GM21367 (cell line): ENCODE results near the gene RAN.
A peak's percentile ranks its signal among the peaks of the same experiment; 100 is the strongest.
"Not testable (repeated sequence)": the region's sequence is repeated elsewhere in the genome, so short reads cannot be mapped to it uniquely, and the experiment has no call there.

Experiments
- ATAC-seq: cut with Tn5 transposase; IDR thresholded peaks from one replicate; pipeline ENCODE4 v1.9.1; 2021; ENCODE audit not compliant: unreplicated experiment

Gene RAN

DNA sequence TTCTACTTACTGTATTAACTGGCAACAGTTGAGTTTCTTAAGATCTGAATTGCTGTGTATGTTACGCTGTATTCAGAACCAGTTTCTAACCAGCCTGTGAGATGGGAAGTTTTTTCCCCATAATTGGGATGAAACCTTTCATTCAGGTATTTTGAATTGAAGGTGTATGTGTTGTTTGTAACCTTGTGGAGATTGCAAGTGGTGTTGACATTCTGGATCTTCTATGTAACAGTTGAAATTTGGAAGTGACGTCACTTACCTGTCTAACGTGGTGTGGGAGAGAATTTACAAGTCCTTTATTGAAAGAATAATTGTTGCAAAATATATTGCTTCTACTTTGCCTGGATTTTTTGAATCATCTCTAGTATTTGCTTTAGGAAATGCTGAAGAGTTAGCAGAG, 5.5 kb downstream of the RAN start:
- no peak for ATAC-seq

DNA sequence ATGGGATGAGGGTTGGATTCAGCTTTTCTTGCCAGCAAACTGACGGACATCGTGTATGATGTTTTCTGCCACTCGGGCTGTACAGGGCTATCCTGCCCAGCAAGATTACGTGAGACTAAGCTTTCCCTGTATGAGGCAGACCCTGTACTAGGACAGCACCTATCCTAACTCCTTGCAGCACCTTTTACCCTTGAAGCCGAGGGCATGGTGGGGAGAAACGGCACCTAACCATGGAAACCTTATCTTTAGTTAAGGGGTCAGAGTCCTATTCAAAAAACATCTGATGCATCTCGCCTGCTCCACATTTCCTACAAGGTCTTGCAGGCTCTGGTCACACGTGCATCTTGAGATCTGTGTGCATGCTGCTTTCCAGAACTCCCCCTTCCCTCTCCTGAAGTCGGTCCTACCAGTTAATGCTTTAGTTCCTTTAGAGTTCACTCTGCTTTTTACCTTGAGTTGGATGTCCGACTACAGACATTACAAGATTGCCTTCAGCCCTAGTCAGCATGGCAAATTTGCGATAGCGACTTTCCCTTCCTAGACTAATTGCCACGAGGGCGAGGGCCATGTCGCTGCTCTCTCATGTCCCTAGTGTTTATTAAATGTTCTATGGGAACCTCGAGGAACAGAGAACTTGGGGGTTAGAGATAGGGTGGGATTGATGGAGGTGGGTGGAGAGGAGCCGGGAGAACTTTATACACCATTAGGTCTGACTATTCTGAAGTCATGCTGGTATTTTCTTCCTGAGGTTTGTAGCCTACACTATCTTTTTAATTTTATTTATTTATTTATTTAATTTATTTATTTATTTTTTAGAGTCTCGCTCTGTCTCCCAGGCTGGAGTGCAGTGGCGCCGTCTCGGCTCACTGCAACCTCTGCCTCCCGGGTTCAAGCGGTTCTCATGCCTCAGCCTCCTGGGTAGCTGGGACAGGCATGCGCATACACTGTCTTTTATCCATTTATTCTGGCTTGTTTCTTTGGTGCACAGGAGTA, 6.6 kb downstream of the RAN start:
- no peak for ATAC-seq

- ATAC-seq = peak; percentile 83
These were observed 7.4 kb downstream of the RAN start for GRCh38 chr12:130879212-130879686.

DNA sequence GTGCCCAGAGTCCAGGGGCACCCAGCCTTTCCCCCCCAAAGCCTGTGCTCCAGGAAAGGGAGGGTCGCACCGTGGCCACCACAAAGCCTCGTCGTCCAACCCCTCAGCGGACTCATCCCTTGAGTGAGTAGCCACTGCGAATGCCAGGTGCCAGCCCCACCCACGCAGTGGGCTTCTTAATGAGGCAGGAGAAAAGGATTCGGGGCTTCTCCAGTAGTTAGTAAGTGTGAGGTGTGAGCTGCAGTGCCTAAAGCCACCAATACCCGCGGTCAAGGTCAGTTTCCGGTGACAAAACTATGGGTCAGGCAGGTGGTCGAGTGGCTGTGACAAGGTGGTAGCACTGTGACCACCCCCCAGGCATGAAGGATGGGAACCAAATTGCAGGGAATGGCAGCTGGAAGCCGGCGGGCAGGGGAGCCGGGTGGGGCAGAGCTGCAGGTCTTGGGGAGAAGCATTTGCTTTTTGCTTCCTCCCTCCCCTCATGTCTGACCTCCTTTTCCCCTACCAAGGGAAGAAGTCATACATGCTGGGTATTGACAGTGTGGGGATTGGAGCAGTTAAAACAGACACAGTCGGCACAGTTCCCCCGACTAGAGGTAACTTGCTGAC, 8.0 kb downstream of the RAN start:
- peak; percentile 6 for ATAC-seq

DNA sequence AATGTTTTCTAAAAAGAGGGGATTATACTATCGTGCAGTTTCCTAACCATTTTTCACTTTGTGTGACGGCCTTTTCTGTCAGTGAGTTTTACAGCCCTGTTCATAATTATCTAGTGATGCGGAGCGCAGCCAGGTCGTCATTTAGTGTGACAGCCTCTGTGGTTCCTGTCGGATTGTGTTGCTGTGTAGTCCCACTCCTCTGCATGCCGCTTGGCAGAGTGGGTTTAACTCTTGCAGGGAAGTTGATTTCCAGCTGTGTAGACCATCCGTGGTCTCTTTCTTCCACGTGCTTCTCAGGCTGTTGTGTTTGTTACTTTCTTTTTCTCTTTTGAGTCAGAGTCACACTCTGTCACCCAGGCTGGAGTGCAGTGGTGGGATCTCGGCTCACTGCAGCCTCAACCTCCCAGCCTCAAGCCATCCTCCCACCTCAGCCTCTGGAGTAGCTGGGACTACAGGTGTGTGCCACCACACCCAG, 8.6 kb downstream of the RAN start:
- peak; percentile 45 for ATAC-seq

- ATAC-seq = no peak
These were observed 9.2 kb downstream of the RAN start for GRCh38 chr12:130881046-130881445.

- no peak for ATAC-seq
These were observed 9.7 kb downstream of the RAN start for GRCh38 chr12:130881548-130881947.

DNA sequence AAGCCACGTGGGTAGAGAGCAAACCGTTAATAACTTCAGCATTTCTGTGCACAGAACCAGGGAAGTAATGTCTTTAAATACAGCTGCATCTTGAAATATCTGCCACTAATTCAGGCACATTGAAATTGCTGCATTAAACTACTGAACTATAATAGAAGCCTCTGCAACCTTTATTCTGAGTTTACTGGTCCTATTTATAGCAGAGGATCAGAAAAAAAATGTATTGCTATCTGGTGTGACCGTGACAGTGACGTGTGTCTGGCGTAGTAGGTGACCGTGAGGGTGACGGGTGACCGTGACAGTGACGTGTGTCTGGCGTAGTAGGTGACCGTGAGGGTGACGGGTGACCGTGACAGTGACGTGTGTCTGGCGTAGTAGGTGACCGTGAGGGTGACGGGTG, 15.3 kb downstream of the RAN start:
- not testable (repeated sequence) for ATAC-seq

DNA sequence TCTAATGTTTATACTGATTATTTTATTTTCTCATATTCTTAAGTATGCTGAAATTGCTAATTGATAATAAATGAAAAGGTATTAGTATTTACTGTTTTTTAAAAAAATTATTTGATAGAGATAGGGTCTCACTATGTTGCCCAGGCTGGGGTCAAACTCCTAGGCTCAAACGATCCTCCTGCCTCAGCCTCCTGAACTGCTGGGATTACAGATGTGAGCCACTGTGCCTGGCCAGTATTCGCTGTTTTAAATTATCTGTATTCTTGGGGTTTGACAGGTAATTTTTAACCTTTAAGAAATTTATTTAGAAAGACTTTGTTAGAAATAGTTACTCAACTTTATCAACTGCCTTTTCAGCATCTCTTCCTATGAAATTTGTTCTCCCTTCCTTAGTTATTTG, 32.2 kb downstream of the RAN start:
- ATAC-seq = no peak

DNA sequence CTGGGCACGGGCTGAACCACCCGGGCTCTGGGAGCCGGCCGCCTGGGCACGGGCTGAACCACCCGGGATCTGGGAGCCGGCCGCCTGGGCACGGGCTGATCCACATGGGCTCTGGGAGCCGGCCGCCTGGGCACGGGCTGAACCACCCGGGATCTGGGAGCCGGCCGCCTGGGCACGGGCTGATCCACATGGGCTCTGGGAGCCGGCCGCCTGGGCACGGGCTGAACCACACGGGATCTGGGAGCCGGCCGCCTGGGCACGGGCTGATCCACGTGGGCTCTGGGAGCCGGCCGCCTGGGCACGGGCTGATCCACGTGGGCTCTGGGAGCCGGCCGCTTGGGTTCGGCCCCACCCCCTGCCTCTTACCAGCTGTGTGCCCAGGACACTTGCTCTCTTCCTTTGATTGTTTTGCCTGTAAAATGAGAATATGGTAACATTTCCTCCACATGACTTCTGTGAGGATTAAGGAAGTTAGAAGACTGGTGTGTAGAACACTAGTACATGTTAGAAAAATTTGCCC, 33.1 kb downstream of the RAN start:
- not testable (repeated sequence) for ATAC-seq

DNA sequence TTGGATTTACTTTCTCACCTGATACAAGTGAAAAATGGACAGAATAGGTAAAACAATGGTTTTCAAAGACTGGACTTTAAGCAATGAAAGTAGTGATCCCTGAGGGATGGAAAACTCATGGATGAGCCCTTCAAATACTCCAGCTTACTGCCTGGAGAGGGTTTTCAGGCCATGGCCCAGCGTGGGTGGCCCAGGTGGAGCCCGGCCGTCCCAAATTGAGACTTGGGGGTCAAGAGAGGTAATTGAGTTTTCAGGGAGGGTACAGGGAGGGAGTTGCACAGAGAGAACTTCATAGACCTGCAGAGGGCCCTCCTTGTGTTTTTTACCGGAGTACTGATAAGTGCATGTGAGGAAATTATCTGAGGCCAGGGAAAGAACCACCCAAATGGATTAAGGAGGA, 37.2 kb downstream of the RAN start:
- ATAC-seq = no peak

DNA sequence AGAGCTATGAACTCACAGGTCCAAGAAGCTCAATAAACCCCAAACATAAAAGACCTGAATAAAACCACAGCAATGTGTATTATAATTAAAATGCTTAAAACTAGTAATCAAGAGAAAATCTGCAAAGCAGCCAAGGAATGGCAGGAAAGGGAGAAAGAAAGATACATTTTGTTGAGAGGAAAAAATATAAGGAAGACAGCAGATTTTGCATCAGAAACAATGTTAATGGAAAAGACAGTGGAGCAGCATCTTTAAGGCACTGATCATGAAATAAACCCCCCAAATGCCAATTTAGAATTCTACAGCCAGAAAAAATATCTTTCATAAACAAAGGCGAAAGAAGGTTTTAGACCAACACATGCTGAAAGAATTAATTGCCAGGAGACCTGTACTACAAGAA, 39.3 kb downstream of the RAN start:
- ATAC-seq = no peak

DNA sequence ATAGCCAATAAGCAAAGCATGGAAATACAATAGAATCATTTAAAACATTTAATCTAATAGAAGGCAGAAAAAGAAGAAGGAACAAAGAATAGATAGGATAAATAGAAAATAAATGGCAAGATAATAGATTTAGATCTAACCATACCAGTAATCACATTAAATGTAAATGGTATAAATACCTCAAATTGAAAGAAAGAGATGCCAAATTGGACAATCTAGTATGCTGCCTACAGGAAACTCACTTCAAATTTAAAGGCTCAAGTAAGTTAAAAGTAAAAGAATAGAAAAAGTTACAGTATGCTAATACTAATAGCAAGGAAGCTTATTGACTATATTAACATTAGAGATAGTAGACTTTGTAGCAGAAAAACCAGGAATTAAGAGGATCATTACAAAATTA, 40.1 kb downstream of the RAN start:
- no peak for ATAC-seq

GRCh38 chr12:130916241-130916911, 44.5 kb downstream of the RAN start:
- ATAC-seq = no peak

DNA sequence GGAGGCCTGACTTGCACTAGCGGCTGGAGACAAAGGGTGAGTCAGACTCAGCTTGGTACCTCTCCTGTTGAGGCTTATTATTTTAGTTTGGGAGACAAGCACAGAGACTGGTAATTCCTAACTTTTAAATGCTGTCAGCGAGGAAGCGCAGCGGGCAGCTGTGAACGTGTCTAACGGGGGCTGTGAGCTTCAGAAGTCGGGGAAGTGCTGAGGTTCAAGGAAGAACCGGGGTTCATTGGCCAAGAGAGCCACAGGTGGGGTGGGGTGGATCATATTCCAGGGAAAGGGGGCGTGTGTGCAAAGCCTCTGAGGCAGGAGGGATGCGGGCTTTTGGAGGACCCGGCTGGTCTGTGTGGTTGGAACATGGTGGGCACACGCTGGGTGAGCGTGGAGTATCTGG, 45.7 kb downstream of the RAN start:
- ATAC-seq = no peak

- ATAC-seq = no peak
These were observed 47.2 kb downstream of the RAN start for GRCh38 chr12:130919086-130919485.

- no peak for ATAC-seq
These were observed 48.3 kb downstream of the RAN start for GRCh38 chr12:130920119-130920703.

GRCh38 chr12:130920723-130921381, 49.0 kb downstream of the RAN start:
- ATAC-seq = no peak

DNA sequence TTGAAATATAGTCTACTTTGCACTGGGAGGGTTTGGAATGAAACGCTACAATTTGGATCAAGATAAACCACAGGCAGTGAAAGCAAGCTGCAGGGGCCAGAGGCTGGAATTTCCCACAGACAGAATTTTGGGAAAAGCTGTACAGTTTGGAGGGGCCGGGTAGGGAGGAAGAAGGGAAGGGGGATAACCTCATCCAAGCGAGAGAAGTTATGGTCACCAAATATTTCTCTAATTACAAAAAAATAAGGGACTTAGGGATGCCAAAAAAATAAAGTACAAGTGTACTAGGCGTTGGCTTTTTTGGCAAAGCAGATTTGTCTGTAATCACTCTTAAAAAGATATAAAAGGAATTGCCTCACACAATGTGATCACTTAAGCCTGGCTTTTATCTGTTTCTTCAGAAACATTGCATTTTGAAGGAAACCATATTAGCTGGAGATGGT, 50.7 kb downstream of the RAN start:
- no peak for ATAC-seq

- ATAC-seq = no peak
These were observed 53.2 kb downstream of the RAN start for GRCh38 chr12:130924966-130925665.
